Mesendoderm (in vitro differentiated cells): Measurements from ENCODE around the gene PCSK2.
A peak's percentile ranks its signal among the peaks of the same experiment; 100 is the strongest.

Experiments used
- DNase-seq: peaks from one replicate; pipeline ENCODE4 v3.0.0; 2013
- H2AK5ac ChIP-seq: 2 replicates; pipeline ENCODE4 v1.6.1; 2013; ENCODE audit warnings: low read length, inconsistent platforms
- H2BK120ac ChIP-seq: 2 replicates; pipeline ENCODE4 v1.6.1; 2013; ENCODE audit warnings: low read depth, mild to moderate bottlenecking, low read length, moderate library complexity, mixed read lengths
- H2BK15ac ChIP-seq: replicated peaks from 2 replicates; pipeline ENCODE4 v1.6.1; 2013; ENCODE audit warnings: low read depth, mild to moderate bottlenecking, moderate library complexity
- H2BK5ac ChIP-seq: 2 replicates; pipeline ENCODE4 v1.6.1; 2013; ENCODE audit warnings: low read length, inconsistent platforms
- H3K18ac ChIP-seq: 2 replicates; pipeline ENCODE4 v1.6.1; 2013; ENCODE audit warnings: mild to moderate bottlenecking, low read length, mixed read lengths
- H3K23ac ChIP-seq: one replicate; pipeline ENCODE4 v1.6.1; 2013; ENCODE audit warnings: low read length
- H3K27ac ChIP-seq: 2 replicates; pipeline ENCODE4 v1.5.1; 2013; ENCODE audit warnings: low read depth, mild to moderate bottlenecking, inconsistent platforms, low read length, moderate library complexity
- H3K27me3 ChIP-seq: 2 replicates; pipeline ENCODE4 v1.6.1; 2013; ENCODE audit warnings: low read length, control low read depth, mild to moderate bottlenecking, inconsistent platforms; ENCODE audit not compliant: insufficient read depth, poor library complexity
- H3K36me3 ChIP-seq: 2 replicates; pipeline ENCODE4 v1.6.1; 2013; ENCODE audit warnings: low read length, inconsistent platforms; ENCODE audit not compliant: control insufficient read depth, insufficient read depth
- H3K4ac ChIP-seq: one replicate; pipeline ENCODE4 v1.6.1; 2013; ENCODE audit warnings: low read depth, mild to moderate bottlenecking, low read length, moderate library complexity
- H3K4me1 ChIP-seq: 2 replicates; pipeline ENCODE4 v1.6.1; 2013; ENCODE audit warnings: low read depth, low read length, inconsistent platforms; ENCODE audit not compliant: control insufficient read depth
- H3K4me2 ChIP-seq: 2 replicates; pipeline ENCODE4 v1.6.1; 2013; ENCODE audit warnings: low read length
- H3K4me3 ChIP-seq: 2 replicates; pipeline ENCODE4 v1.5.1; 2013; ENCODE audit warnings: mild to moderate bottlenecking, low read length
- H3K56ac ChIP-seq: one replicate; pipeline ENCODE4 v1.6.1; 2013; ENCODE audit warnings: low read length
- H3K79me1 ChIP-seq: 2 replicates; pipeline ENCODE4 v1.6.1; 2013; ENCODE audit warnings: low read length, inconsistent platforms
- H3K79me2 ChIP-seq: 2 replicates; pipeline ENCODE4 v1.6.1; 2013; ENCODE audit warnings: mild to moderate bottlenecking, low read length; ENCODE audit not compliant: control insufficient read depth, insufficient read depth
- H3K9ac ChIP-seq: 2 replicates; pipeline ENCODE4 v1.6.1; 2013; ENCODE audit warnings: low read length, inconsistent platforms
- H4K5ac ChIP-seq: one replicate; pipeline ENCODE4 v1.6.1; 2013; ENCODE audit warnings: low read length
- H4K8ac ChIP-seq: one replicate; pipeline ENCODE4 v1.6.1; 2013; ENCODE audit warnings: low read depth, mild to moderate bottlenecking, control low read depth, low read length, moderate library complexity
- WGBS: extraction: QIAGEN DNeasy Blood & Tissue Kit; methylation state at CpG from one replicate; pipeline ENCODE4 v1.1.7; 2013; ENCODE audit warnings: low lambda C conversion rate, missing lambda C conversion rate; ENCODE audit not compliant: insufficient coverage; ENCODE audit errors: extremely low coverage; 5-methylcytosine and 5-hydroxymethylcytosine counted together

PCSK2 gene

GRCh38 chr20:17497821-17498580, 271.2 kb downstream of the PCSK2 start:
- Histone ChIP-seq H4K8ac (no peak overlapping the region), H3K27me3 (no peaks in the 10 kb centered on the region), H2BK5ac (no peak overlapping the region), H3K27ac (no peak overlapping the region), H3K56ac (no peak overlapping the region), H3K9ac (no peak overlapping the region), H2BK15ac (no peak overlapping the region), H3K4me3 (no peak overlapping the region), H3K4ac (no peak overlapping the region), H2BK120ac (no peak overlapping the region), H3K79me2 (no peaks in the 10 kb centered on the region), H3K23ac (no peak overlapping the region), H2AK5ac (no peak overlapping the region), H3K18ac (no peak overlapping the region), H3K4me1 (no peaks in the 10 kb centered on the region), H3K4me2 (no peak overlapping the region), H3K36me3 (no peaks in the 10 kb centered on the region), H3K79me1 (no peaks in the 10 kb centered on the region), H4K5ac (no peak overlapping the region)
- no CpG with 5 or more reads among the region's 11 CpGs for WGBS
- no peak for DNase-seq

GRCh38 chr20:17498641-17499040, 271.8 kb downstream of the PCSK2 start:
- Histone ChIP-seq H3K56ac (no peak overlapping the region), H3K23ac (no peak overlapping the region), H2BK5ac (no peak overlapping the region), H3K79me1 (no peaks in the 10 kb centered on the region), H2BK15ac (no peak overlapping the region), H3K18ac (no peak overlapping the region), H4K5ac (no peak overlapping the region), H3K4me3 (no peak overlapping the region), H3K27ac (no peak overlapping the region), H3K79me2 (no peaks in the 10 kb centered on the region), H3K36me3 (no peaks in the 10 kb centered on the region), H2BK120ac (no peak overlapping the region), H3K4me2 (no peak overlapping the region), H3K27me3 (no peaks in the 10 kb centered on the region), H3K9ac (no peak overlapping the region), H4K8ac (no peak overlapping the region), H2AK5ac (no peak overlapping the region), H3K4me1 (no peaks in the 10 kb centered on the region), H3K4ac (no peak overlapping the region)
- DNase-seq, result no peak
- WGBS, result no CpG with 5 or more reads among the region's 13 CpGs

- Histone ChIP-seq H3K79me1 (no peaks in the 10 kb centered on the region), H2BK5ac (no peak overlapping the region), H2BK120ac (no peak overlapping the region), H2BK15ac (no peak overlapping the region), H3K79me2 (no peaks in the 10 kb centered on the region), H3K4me2 (no peak overlapping the region), H3K36me3 (no peaks in the 10 kb centered on the region), H3K4ac (no peak overlapping the region), H3K56ac (no peak overlapping the region), H3K18ac (no peak overlapping the region), H2AK5ac (no peak overlapping the region), H4K8ac (no peak overlapping the region), H3K27me3 (no peaks in the 10 kb centered on the region), H4K5ac (no peak overlapping the region), H3K9ac (no peak overlapping the region), H3K23ac (no peak overlapping the region), H3K27ac (no peak overlapping the region), H3K4me1 (no peaks in the 10 kb centered on the region), H3K4me3 (no peak overlapping the region)
- no CpG with 5 or more reads among the region's 5 CpGs for WGBS
- peak; percentile 13 for DNase-seq
These were observed 272.2 kb downstream of the PCSK2 start for GRCh38 chr20:17499041-17499440.

DNA sequence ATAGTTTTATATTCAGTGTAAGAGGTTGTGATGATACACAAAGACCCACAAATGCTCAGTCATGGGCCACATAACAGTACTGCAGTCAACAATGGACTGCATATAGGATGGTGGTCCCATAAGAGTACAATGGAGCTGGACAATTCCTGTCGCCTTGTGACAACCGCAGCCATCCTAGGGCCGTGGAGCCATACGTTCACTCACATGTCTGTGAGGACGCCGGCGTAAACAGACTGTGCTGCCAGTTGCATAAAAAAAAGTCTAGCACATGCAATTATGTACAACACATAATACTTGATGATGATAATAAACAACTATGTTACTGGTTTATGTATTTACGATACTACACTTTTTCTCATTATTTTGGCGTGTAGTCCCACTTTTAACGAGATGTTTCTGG, 273.4 kb downstream of the PCSK2 start:
- Histone ChIP-seq H3K36me3 (no peaks in the 10 kb centered on the region), H2BK120ac (no peak overlapping the region), H3K4me3 (no peak overlapping the region), H3K18ac (no peak overlapping the region), H3K23ac (no peak overlapping the region), H3K27me3 (no peaks in the 10 kb centered on the region), H3K79me1 (no peaks in the 10 kb centered on the region), H3K56ac (no peak overlapping the region), H2BK15ac (no peak overlapping the region), H3K79me2 (no peaks in the 10 kb centered on the region), H3K4me2 (no peak overlapping the region), H2AK5ac (no peak overlapping the region), H3K4me1 (no peaks in the 10 kb centered on the region), H3K4ac (no peak overlapping the region), H4K8ac (no peak overlapping the region), H4K5ac (no peak overlapping the region), H3K27ac (no peak overlapping the region), H3K9ac (no peak overlapping the region), H2BK5ac (no peak overlapping the region)
- DNase-seq, result no peak
- no CpG with 5 or more reads among the region's 10 CpGs for WGBS

DNA sequence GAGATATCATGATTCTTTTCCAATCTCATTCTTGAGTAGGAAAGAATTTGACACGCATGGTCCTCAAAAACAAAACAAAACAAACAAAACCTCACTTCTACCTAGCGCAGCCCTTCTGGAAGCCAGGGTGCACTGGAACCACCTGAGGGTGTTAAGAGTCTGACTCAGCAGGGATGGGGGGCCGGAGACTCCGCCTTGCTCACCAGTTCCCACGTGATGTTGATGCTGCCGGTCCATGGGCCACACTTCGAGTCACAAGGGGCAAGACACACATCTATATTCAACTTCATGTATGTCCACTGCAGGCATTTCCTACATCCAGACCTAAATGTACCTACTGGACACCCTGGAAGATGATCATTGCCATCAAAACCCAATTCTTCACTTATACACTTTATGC, 274.0 kb downstream of the PCSK2 start:
- no CpG with 5 or more reads among the region's 7 CpGs for WGBS
- H3K36me3 ChIP-seq, result no peaks in the 10 kb centered on the region
- no peak overlapping the region for H3K4me3 ChIP-seq
- H2AK5ac ChIP-seq, result no peak overlapping the region
- H3K27me3 ChIP-seq, result no peaks in the 10 kb centered on the region
- H3K27ac ChIP-seq, result no peak overlapping the region
- no peak overlapping the region for H3K4me2 ChIP-seq
- DNase-seq, result no peak
- no peak overlapping the region for H4K5ac ChIP-seq
- no peak overlapping the region for H3K4ac ChIP-seq
- H3K79me1 ChIP-seq, result no peaks in the 10 kb centered on the region
- H2BK5ac ChIP-seq, result no peak overlapping the region
- no peak overlapping the region for H3K18ac ChIP-seq
- no peak overlapping the region for H2BK120ac ChIP-seq
- H3K9ac ChIP-seq, result no peak overlapping the region
- no peak overlapping the region for H4K8ac ChIP-seq
- no peak overlapping the region for H3K56ac ChIP-seq
- no peak overlapping the region for H2BK15ac ChIP-seq
- H3K23ac ChIP-seq, result no peak overlapping the region
- no peaks in the 10 kb centered on the region for H3K4me1 ChIP-seq
- no peaks in the 10 kb centered on the region for H3K79me2 ChIP-seq

- Histone ChIP-seq H3K27me3 (no peaks in the 10 kb centered on the region), H4K8ac (no peak overlapping the region)
These were observed 274.9 kb downstream of the PCSK2 start for GRCh38 chr20:17501701-17502100.

More at GRCh38 chr20:17501701-17502100, 274.9 kb downstream of the PCSK2 start:
- Histone ChIP-seq H3K27ac (no peak overlapping the region), H3K18ac (no peak overlapping the region), H3K4ac (no peak overlapping the region), H3K4me3 (no peak overlapping the region), H3K4me1 (no peaks in the 10 kb centered on the region), H2AK5ac (no peak overlapping the region), H3K23ac (no peak overlapping the region), H2BK120ac (no peak overlapping the region), H3K79me1 (no peaks in the 10 kb centered on the region), H4K5ac (no peak overlapping the region), H2BK5ac (no peak overlapping the region), H3K4me2 (no peak overlapping the region), H3K36me3 (no peaks in the 10 kb centered on the region), H2BK15ac (no peak overlapping the region), H3K9ac (no peak overlapping the region), H3K56ac (no peak overlapping the region), H3K79me2 (no peaks in the 10 kb centered on the region)
- WGBS, result no CpG with 5 or more reads among the region's 9 CpGs
- DNase-seq, result no peak
